Measurements from ENCODE around the gene DUSP19. TPM values are rescaled to one million over a fixed set of nuclear protein-coding genes. Genes with fewer than 3 reads are reported as not detected.

The DUSP19 gene
- total and polyA plus RNA-seq, 2 of the 13 experiments (the other 11 are each of a cell fraction or from before 2014, with no cell fraction given): 1.3 to 1.9 TPM

- Histone ChIP-seq H3K36me3 (replicated peaks in 1 of 2; ENCODE audit: control insufficient read depth in 1 of 2, insufficient read depth in 2 of 2, low read length in 2 of 2) (peaks cover 0 to 3% of the 10 kb centered on the region in 2 experiments; a peak in 1 of 5 replicates), H3K9me3 (ENCODE audit: low read length) (no peaks in the 10 kb centered on the region), H3K79me2 (ENCODE audit: insufficient read depth, low read length) (peaks cover 39% of the 10 kb centered on the region), H2AFZ (ENCODE audit: low read length) (peak overlapping the region; percentile 99), H3K27ac (ENCODE audit: extremely low read length, insufficient read depth, low read length) (peak overlapping the region; percentile 87), H3K27me3 (ENCODE audit: control insufficient read depth in 1 of 2, insufficient read depth in 2 of 2, low read length in 2 of 2) (no peaks in the 10 kb centered on the region; a peak in 1 of 5 replicates), H3K4me2 (ENCODE audit: low read depth, low read length) (peak overlapping the region; percentile 99), H3K4me1 (ENCODE audit: insufficient read depth, low read length) (peaks cover 34% of the 10 kb centered on the region), H3K9ac (ENCODE audit: insufficient read depth, low read depth, low read length) (peak overlapping the region; percentile 85), H3K4me3 (replicated peaks in 1 of 3; ENCODE audit: insufficient read depth in 1 of 3, low read depth in 2 of 3, low read length in 3 of 3) (peak overlapping the region; percentile 81 to 90 (median 87)), H4K20me1 (ENCODE audit: insufficient read depth, low read length) (no peaks in the 10 kb centered on the region)
- BruUV-seq (replicated peaks): no TSS peak
- in situ Hi-C loops (cut with HindIII; ENCODE audit: extremely low pct_ligation_motif_present, low pct_unique_long_range_greater_than_20kb) (no loop called here), intact Hi-C loops (cut with micrococcal nuclease; ENCODE audit: unreplicated experiment) (no loop called here)
- FAIRE-seq (no peak), ATAC-seq (no peak), DNase-seq (ENCODE audit: low spot score) (no peak)
- POLR2A ChIA-PET: interaction anchor here (0.5 to 3.5 kb wide), 4 partner anchors 39 to 408 kb away, joined by 3 to 17 read pairs (median 4); partner anchors contain the start of genes DNAJC10, DUSP19 and NCKAP1
- CTCF ChIA-PET (ENCODE audit: low intra/inter-chr PET ratio, low total read pairs): no interaction called here
- 20% methylated on average over 17 of the region's 17 CpGs for WGBS (ENCODE audit: low lambda C conversion rate)
- TF ChIP-seq ZNF274 (CRISPR knock-in tag; IDR thresholded peaks at IDR 0.05) (no peak), MIXL1 (CRISPR knock-in tag; IDR thresholded peaks at IDR 0.05) (no peak), ZSCAN30 (CRISPR knock-in tag; IDR thresholded peaks at IDR 0.05) (0 out of 2 replicates have a peak, but pooled peaks have one; percentile 34), KDM5B (CRISPR knock-in tag; IDR thresholded peaks at IDR 0.05; ENCODE audit: borderline replicate concordance) (no peak), RNF219 (CRISPR knock-in tag; IDR thresholded peaks at IDR 0.05) (peak; percentile 77; the same call in 1 of the 2 replicates), SALL1 (CRISPR knock-in tag; IDR thresholded peaks at IDR 0.05) (no peak), ZBTB4 (CRISPR knock-in tag; IDR thresholded peaks at IDR 0.05; ENCODE audit: borderline replicate concordance) (no peak), HMGXB4 (CRISPR knock-in tag; IDR thresholded peaks at IDR 0.05; ENCODE audit: borderline replicate concordance in 1 of 2, low read depth in 1 of 2) (0 out of 4 replicates have a peak, but pooled peaks of 1 of the 2 experiments have one; percentile 4), FOXO4 (CRISPR knock-in tag; conservative IDR thresholded peaks at IDR 0.05) (0 out of 2 replicates have a peak, but pooled peaks have one; percentile 11), TRIM24 (CRISPR knock-in tag; IDR thresholded peaks at IDR 0.05) (no peak)
Measured at GRCh38 chr2:183123117-183123958, 44.8 kb downstream of the DUSP19 start.
